HG03280 (cell line): ENCODE results near the gene DCTN3.

Experiments
- ATAC-seq: cut with Tn5 transposase; IDR thresholded peaks from one replicate; pipeline ENCODE4 v1.9.1; 2021; ENCODE audit warnings: mild to moderate bottlenecking, moderate library complexity; ENCODE audit not compliant: unreplicated experiment

The DCTN3 gene

GRCh38 chr9:34624475-34625185, 4.3 kb upstream of the DCTN3 start:
- no peak for ATAC-seq

- ATAC-seq, result no peak
Measured at GRCh38 chr9:34623374-34624235, 3.3 kb upstream of the DCTN3 start.

GRCh38 chr9:34615132-34615531, 5.2 kb downstream of the DCTN3 start:
- ATAC-seq, result no peak

- no peak for ATAC-seq
Measured at GRCh38 chr9:34612788-34613390, 7.4 kb downstream of the DCTN3 start.

- ATAC-seq, result peak; percentile 82
Measured at GRCh38 chr9:34611811-34612787, 8.2 kb downstream of the DCTN3 start, which contains the start of gene RPP25L. RPP25L (minus strand) TSS chr9:34612097; CDS start chr9:34611296, 801 bp downstream.

GRCh38 chr9:34611251-34611810, 9.0 kb downstream of the DCTN3 start:
- peak; percentile 3 for ATAC-seq

GRCh38 chr9:34610434-34611206, 9.7 kb downstream of the DCTN3 start:
- no peak for ATAC-seq

GRCh38 chr9:34607331-34607730, 13.0 kb downstream of the DCTN3 start:
- no peak for ATAC-seq

- no peak for ATAC-seq
Measured at GRCh38 chr9:34606905-34607304, 13.4 kb downstream of the DCTN3 start.

GRCh38 chr9:34606190-34606589, 14.1 kb downstream of the DCTN3 start:
- ATAC-seq, result no peak

- peak; percentile 73 for ATAC-seq
Measured at GRCh38 chr9:34603610-34604231, 16.6 kb downstream of the DCTN3 start.

- no peak for ATAC-seq
Measured at GRCh38 chr9:34601937-34602573, 18.2 kb downstream of the DCTN3 start.

GRCh38 chr9:34600908-34601307, 19.4 kb downstream of the DCTN3 start:
- ATAC-seq, result no peak

GRCh38 chr9:34599546-34599945, 20.7 kb downstream of the DCTN3 start:
- no peak for ATAC-seq

GRCh38 chr9:34594177-34594576, 26.1 kb downstream of the DCTN3 start:
- ATAC-seq, result no peak

- no peak for ATAC-seq
Measured at GRCh38 chr9:34592895-34593601, 27.2 kb downstream of the DCTN3 start.

- no peak for ATAC-seq
Measured at GRCh38 chr9:34591917-34592866, 28.1 kb downstream of the DCTN3 start.
